HCT116 (cell line): ENCODE results near the gene CAMSAP1. TPM values are rescaled to one million over a fixed set of nuclear protein-coding genes. Genes with fewer than 3 reads are reported as not detected.

Experiments used
- ATAC-seq: fragments of 200-7000 bp; cut with Tn5 transposase; 2 replicates; pipeline ENCODE4 v1.9.1; 2020; ENCODE audit warnings: mild to moderate bottlenecking, moderate library complexity
- BruUV-seq: library from RNA; stranded (reverse); fragments of 400-500 nt; replicated peaks from 2 replicates; lab custom pipeline; 2021; lab: Mats Ljungman, UMichigan
- CTCF ChIA-PET: fragments of 300-600 bp; sonication (Branson Sonifier 250); formaldehyde crosslinking; loops from one replicate; lab custom pipeline; 2021; ENCODE audit warnings: antibody characterized with exemption; lab: Charles Lee
- POLR2A ChIA-PET: fragments of 300-600, 350-600 bp; sonication (Branson Sonifier 250); formaldehyde crosslinking; loops from one replicate; lab custom pipeline; 2021; ENCODE audit warnings: antibody characterized with exemption; lab: Charles Lee
- RAD21 ChIA-PET, 2 experiments: fragments of 300-600 bp; sonication (Branson Sonifier 250); formaldehyde crosslinking; loops; one replicate each; lab custom pipeline; 2023; ENCODE audit warnings: low total read pairs in 2 of 2; ENCODE audit not compliant: uncharacterized antibody in 2 of 2, unreplicated experiment in 2 of 2, low non-redundant PET in 1 of 2; lab: Charles Lee
- DNase-seq: peaks from one replicate; pipeline ENCODE4 v3.0.0-alpha.2; 2010; ENCODE audit warnings: low read depth, low spot score
- H2AFZ ChIP-seq: fragments of 200-600 bp; shearing (Covaris generic), sonication (generic); 2 replicates; pipeline ENCODE4 v1.6.1; 2017; ENCODE audit warnings: low read depth, mixed run types, mixed read lengths, antibody characterized with exemption, low read length; ENCODE audit not compliant: poor library complexity, severe bottlenecking
- H3K27ac ChIP-seq: 2 replicates; pipeline ENCODE4 v1.5.1; 2012; ENCODE audit warnings: low read depth, low read length
- H3K27me3 ChIP-seq: fragments of 200-600 bp; sonication (generic); 2 replicates; pipeline ENCODE4 v1.6.1; 2016; ENCODE audit warnings: mixed run types, low read length, mixed read lengths; ENCODE audit not compliant: insufficient read depth
- H3K36me3 ChIP-seq, 2 experiments: fragments of 200-500 bp in 1 of 2; fragments of 200-600 bp in 1 of 2; sonication (Bioruptor generic) in 1 of 2; sonication (generic) in 1 of 2; 2 replicates each; pipeline versions ENCODE4 v1.5.1 to v1.6.1; 2014 to 2016; ENCODE audit warnings: low read length in 2 of 2, inconsistent platforms in 1 of 2, mixed read lengths in 1 of 2, mixed run types in 1 of 2; ENCODE audit not compliant: insufficient read depth in 2 of 2, control insufficient read depth in 1 of 2
- H3K4me1 ChIP-seq, 2 experiments: fragments of 200-600 bp in 1 of 2; sonication (generic) in 1 of 2; 2 replicates each; pipeline versions ENCODE4 v1.5.1 to v1.6.1; 2012 to 2017; ENCODE audit warnings: low read length in 2 of 2, inconsistent platforms in 1 of 2, mild to moderate bottlenecking in 1 of 2, mixed read lengths in 1 of 2, mixed run types in 1 of 2, moderate library complexity in 1 of 2; ENCODE audit not compliant: insufficient read depth in 2 of 2, control insufficient read depth in 1 of 2
- H3K4me2 ChIP-seq: fragments of 200-600 bp; sonication (generic); 2 replicates; pipeline ENCODE4 v1.6.1; 2017; ENCODE audit warnings: mixed run types, low read length, mixed read lengths
- H3K4me3 ChIP-seq, 2 experiments: fragments of 200-600 bp in 1 of 2; sonication (generic) in 1 of 2; replicated peaks in 1 of 2; 2 replicates each; pipeline ENCODE4 v1.5.1; 2011 to 2016; ENCODE audit warnings: low read length in 2 of 2, control low read depth in 1 of 2, low read depth in 1 of 2, mild to moderate bottlenecking in 1 of 2, mixed read lengths in 1 of 2, mixed run types in 1 of 2
- H3K79me2 ChIP-seq: fragments of 200-600 bp; sonication (generic); 2 replicates; pipeline ENCODE4 v1.6.1; 2017; ENCODE audit warnings: mild to moderate bottlenecking, mixed run types, low read length, moderate library complexity, mixed read lengths; ENCODE audit not compliant: insufficient read depth
- H3K9ac ChIP-seq: fragments of 200-600 bp; sonication (generic); 2 replicates; pipeline ENCODE4 v1.6.1; 2016; ENCODE audit warnings: low read length, mixed read lengths
- H3K9me2 ChIP-seq: fragments of 200-600 bp; sonication (generic), shearing (Covaris generic); 2 replicates; pipeline ENCODE4 v1.6.1; 2017; ENCODE audit warnings: mixed run types, mild to moderate bottlenecking, moderate library complexity; ENCODE audit not compliant: insufficient read depth
- H3K9me3 ChIP-seq, 2 experiments: fragments of 200-500 bp in 1 of 2; fragments of 200-600 bp in 1 of 2; sonication (Bioruptor generic) in 1 of 2; sonication (generic) in 1 of 2; 2 replicates each; pipeline ENCODE4 v1.6.1; 2014 to 2017; ENCODE audit warnings: low read length in 2 of 2, mixed read lengths in 2 of 2, inconsistent platforms in 1 of 2, low read depth in 1 of 2, mild to moderate bottlenecking in 1 of 2, mixed run types in 1 of 2, moderate library complexity in 1 of 2; ENCODE audit not compliant: control insufficient read depth in 1 of 2, insufficient read depth in 1 of 2
- H4K20me1 ChIP-seq: fragments of 200-600 bp; sonication (generic), shearing (Covaris generic); 2 replicates; pipeline ENCODE4 v1.6.1; 2017; ENCODE audit warnings: mixed run types, mild to moderate bottlenecking, moderate library complexity; ENCODE audit not compliant: insufficient read depth
- CEBPB ChIP-seq: IDR thresholded peaks from 2 replicates; pipeline ENCODE4 v1.6.1; 2012; ENCODE audit warnings: low read depth
- ELF1 ChIP-seq: IDR thresholded peaks from 2 replicates; pipeline ENCODE4 v1.6.1; 2012; ENCODE audit warnings: low read depth, borderline replicate concordance
- EZH2phosphoT487 ChIP-seq: fragments of 200-600 bp; IDR thresholded peaks from 2 replicates; pipeline ENCODE4 v1.6.1; 2018; ENCODE audit warnings: antibody characterized with exemption, borderline replicate concordance
- FOSL1 ChIP-seq: IDR thresholded peaks from 2 replicates; pipeline ENCODE4 v1.6.1; 2012; ENCODE audit warnings: low read depth
- JUND ChIP-seq: IDR thresholded peaks from 2 replicates; pipeline ENCODE4 v1.6.1; 2012
- SIN3A ChIP-seq: IDR thresholded peaks from 2 replicates; pipeline ENCODE4 v1.6.1; 2012; ENCODE audit warnings: low read depth
- TCF7L2 ChIP-seq: IDR thresholded peaks from 2 replicates; pipeline ENCODE4 v1.7.0; 2011; ENCODE audit warnings: borderline replicate concordance, inconsistent platforms; ENCODE audit not compliant: insufficient read depth, insufficient read length; ENCODE audit errors: extremely low read depth
- ZFX ChIP-seq: fragments of 450-650 bp; IDR thresholded peaks from 2 replicates; pipeline ENCODE4 v1.6.1; 2017
- ZNF274 ChIP-seq: fragments of 200-500 bp; sonication (Bioruptor generic); IDR thresholded peaks from 2 replicates; pipeline ENCODE4 v1.6.1; 2014; ENCODE audit warnings: mild to moderate bottlenecking, low read depth, low read length, inconsistent platforms
- intact Hi-C: fragments of 100-400 bp; cut with micrococcal nuclease; formaldehyde crosslinking; loops from 2 replicates; pipeline ENCODE4 v1.10.0; 2022
- total RNA-seq: library from RNA; stranded (reverse); gene quantifications from one replicate; pipeline ENCODE4 v1.2.1, GENCODE V29; 2021; ENCODE audit not compliant: unreplicated experiment
- TF ChIP-seq, protein P1 (sequence below), 3 experiments: fragments of 200-600 bp in 1 of 3; sonication (generic) in 1 of 3; IDR thresholded peaks in 2 of 3; conservative IDR thresholded peaks in 1 of 3; 2 replicates each; pipeline ENCODE4 v1.5.1; 2012 to 2017; ENCODE audit warnings: low read depth in 2 of 3, low read length in 2 of 3, antibody characterized with exemption in 1 of 3, borderline replicate concordance in 1 of 3, control low read depth in 1 of 3, mild to moderate bottlenecking in 1 of 3, mixed read lengths in 1 of 3, mixed run types in 1 of 3, moderate library complexity in 1 of 3; ENCODE audit not compliant: insufficient read depth in 1 of 3
- TF ChIP-seq, protein P2 (sequence below): IDR thresholded peaks from 2 replicates; pipeline ENCODE4 v1.6.1; 2012; ENCODE audit warnings: low read depth

CAMSAP1 gene
- total RNA-seq, 1 experiment from 2014 or later = 33.1 TPM

DNA sequence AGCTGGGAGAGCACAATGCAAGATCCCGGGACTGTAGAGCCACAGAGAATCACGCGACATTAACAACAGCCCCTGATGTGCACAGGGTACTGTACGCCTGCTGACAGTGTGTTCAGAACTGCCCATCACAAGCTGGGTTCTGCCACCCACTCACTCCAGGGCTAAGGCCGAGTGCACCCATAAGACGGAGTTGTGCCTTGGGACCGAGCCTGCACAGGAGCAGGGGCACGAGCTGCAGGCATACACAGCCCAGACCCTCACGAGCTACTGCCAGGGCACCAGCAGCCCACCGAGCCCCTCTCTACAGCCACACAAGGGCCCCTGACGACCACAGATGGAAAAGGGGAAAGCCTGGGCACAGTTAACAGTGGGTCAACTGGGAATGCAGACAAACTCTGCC lies 67.8 kb downstream of the CAMSAP1 start:
- ChIA-PET CTCF (no interaction called here), RAD21 (interaction anchor here in 1 of 2 experiments (0.6 kb wide), 1 partner anchor 177 kb away, joined by 3 read pairs; no protein-coding TSS in a partner anchor)

More for the DNA sequence above, 67.8 kb downstream of the CAMSAP1 start:
- Histone ChIP-seq H3K4me3 (no peak overlapping the region), H3K36me3 (no peaks in the 10 kb centered on the region), H3K27me3 (no peaks in the 10 kb centered on the region), H4K20me1 (no peaks in the 10 kb centered on the region; the same call in 1 of the 2 replicates), H3K9ac (no peak overlapping the region), H2AFZ (no peak overlapping the region), H3K4me2 (no peak overlapping the region), H3K9me2 (no peaks in the 10 kb centered on the region), H3K79me2 (peaks cover 37% of the 10 kb centered on the region; the same call in 1 of the 2 replicates), H3K4me1 (no peaks in the 10 kb centered on the region), H3K27ac (no peak overlapping the region), H3K9me3 (no peaks in the 10 kb centered on the region)
- intact Hi-C loops = no loop called here
- POLR2A ChIA-PET = no interaction called here
- DNase-seq (no peak), ATAC-seq (no peak)
- BruUV-seq = no TSS peak
- TF ChIP-seq FOSL1 (no peak), JUND (no peak), ZFX (no peak), SIN3A (no peak), EZH2phosphoT487 (no peak), ZNF274 (no peak), CEBPB (no peak), TCF7L2 (no peak), ELF1 (no peak)
- TF ChIP-seq, protein P1, sequence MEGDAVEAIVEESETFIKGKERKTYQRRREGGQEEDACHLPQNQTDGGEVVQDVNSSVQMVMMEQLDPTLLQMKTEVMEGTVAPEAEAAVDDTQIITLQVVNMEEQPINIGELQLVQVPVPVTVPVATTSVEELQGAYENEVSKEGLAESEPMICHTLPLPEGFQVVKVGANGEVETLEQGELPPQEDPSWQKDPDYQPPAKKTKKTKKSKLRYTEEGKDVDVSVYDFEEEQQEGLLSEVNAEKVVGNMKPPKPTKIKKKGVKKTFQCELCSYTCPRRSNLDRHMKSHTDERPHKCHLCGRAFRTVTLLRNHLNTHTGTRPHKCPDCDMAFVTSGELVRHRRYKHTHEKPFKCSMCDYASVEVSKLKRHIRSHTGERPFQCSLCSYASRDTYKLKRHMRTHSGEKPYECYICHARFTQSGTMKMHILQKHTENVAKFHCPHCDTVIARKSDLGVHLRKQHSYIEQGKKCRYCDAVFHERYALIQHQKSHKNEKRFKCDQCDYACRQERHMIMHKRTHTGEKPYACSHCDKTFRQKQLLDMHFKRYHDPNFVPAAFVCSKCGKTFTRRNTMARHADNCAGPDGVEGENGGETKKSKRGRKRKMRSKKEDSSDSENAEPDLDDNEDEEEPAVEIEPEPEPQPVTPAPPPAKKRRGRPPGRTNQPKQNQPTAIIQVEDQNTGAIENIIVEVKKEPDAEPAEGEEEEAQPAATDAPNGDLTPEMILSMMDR (IDR thresholded peaks at IDR 0.05 in 2 of 3, conservative IDR thresholded peaks at IDR 0.05 in 1 of 3; ENCODE audit: borderline replicate concordance in 1 of 3, insufficient read depth in 1 of 3, low read depth in 2 of 3, low read length in 2 of 3) = no peak
- TF ChIP-seq, protein P2, sequence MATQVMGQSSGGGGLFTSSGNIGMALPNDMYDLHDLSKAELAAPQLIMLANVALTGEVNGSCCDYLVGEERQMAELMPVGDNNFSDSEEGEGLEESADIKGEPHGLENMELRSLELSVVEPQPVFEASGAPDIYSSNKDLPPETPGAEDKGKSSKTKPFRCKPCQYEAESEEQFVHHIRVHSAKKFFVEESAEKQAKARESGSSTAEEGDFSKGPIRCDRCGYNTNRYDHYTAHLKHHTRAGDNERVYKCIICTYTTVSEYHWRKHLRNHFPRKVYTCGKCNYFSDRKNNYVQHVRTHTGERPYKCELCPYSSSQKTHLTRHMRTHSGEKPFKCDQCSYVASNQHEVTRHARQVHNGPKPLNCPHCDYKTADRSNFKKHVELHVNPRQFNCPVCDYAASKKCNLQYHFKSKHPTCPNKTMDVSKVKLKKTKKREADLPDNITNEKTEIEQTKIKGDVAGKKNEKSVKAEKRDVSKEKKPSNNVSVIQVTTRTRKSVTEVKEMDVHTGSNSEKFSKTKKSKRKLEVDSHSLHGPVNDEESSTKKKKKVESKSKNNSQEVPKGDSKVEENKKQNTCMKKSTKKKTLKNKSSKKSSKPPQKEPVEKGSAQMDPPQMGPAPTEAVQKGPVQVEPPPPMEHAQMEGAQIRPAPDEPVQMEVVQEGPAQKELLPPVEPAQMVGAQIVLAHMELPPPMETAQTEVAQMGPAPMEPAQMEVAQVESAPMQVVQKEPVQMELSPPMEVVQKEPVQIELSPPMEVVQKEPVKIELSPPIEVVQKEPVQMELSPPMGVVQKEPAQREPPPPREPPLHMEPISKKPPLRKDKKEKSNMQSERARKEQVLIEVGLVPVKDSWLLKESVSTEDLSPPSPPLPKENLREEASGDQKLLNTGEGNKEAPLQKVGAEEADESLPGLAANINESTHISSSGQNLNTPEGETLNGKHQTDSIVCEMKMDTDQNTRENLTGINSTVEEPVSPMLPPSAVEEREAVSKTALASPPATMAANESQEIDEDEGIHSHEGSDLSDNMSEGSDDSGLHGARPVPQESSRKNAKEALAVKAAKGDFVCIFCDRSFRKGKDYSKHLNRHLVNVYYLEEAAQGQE = no peak
